Right lobe of liver (tissue), 4 donors: ENCODE measurements around the gene PRKCZ.

ENCODE experiments used
- POLR2A ChIP-seq: fragments of 450-650 bp; IDR thresholded peaks from one replicate; pipeline ENCODE4 v1.6.1; 2017; ENCODE audit warnings: antibody characterized with exemption, mild to moderate bottlenecking
- TF ChIP-seq, protein P1 (sequence below), 4 donors: fragments of 200-600 bp in 3 of 4; fragments of 450-650 bp in 1 of 4; IDR thresholded peaks; one replicate each; pipeline versions ENCODE4 v1.5.1 to v1.8.0; 2016 to 2022; ENCODE audit warnings: antibody characterized with exemption in 4 of 4, mild to moderate bottlenecking in 2 of 4
- donor health status: DM: no; HTN: no; CAD: no.
- donor health status: DM: no; HTN: no; CAD: no.
- donor health status: DM: no; HTN: yes; CAD: no.

GRCh38 chr1:2215329-2215728, 165.1 kb downstream of the PRKCZ start:
- TF ChIP-seq, protein P1, sequence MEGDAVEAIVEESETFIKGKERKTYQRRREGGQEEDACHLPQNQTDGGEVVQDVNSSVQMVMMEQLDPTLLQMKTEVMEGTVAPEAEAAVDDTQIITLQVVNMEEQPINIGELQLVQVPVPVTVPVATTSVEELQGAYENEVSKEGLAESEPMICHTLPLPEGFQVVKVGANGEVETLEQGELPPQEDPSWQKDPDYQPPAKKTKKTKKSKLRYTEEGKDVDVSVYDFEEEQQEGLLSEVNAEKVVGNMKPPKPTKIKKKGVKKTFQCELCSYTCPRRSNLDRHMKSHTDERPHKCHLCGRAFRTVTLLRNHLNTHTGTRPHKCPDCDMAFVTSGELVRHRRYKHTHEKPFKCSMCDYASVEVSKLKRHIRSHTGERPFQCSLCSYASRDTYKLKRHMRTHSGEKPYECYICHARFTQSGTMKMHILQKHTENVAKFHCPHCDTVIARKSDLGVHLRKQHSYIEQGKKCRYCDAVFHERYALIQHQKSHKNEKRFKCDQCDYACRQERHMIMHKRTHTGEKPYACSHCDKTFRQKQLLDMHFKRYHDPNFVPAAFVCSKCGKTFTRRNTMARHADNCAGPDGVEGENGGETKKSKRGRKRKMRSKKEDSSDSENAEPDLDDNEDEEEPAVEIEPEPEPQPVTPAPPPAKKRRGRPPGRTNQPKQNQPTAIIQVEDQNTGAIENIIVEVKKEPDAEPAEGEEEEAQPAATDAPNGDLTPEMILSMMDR (IDR thresholded peaks at IDR 0.05), result no peak
- TF ChIP-seq POLR2A, result no peak
